ENCODE results near the gene BEGAIN. TPM values are rescaled to one million over a fixed set of nuclear protein-coding genes. Genes with fewer than 3 reads are reported as not detected.

BEGAIN gene
- polyA plus RNA-seq, 1 donor from 2014 or later: 10.9 TPM

- no peaks in the 10 kb centered on the region for H3K36me3 ChIP-seq (ENCODE audit: insufficient read depth, low read length)
- no peak overlapping the region for H3K9ac ChIP-seq (ENCODE audit: low read length)
- no peaks in the 10 kb centered on the region for H3K9me3 ChIP-seq (ENCODE audit: low read length)
- no peaks in the 10 kb centered on the region for H3K27me3 ChIP-seq (ENCODE audit: insufficient read depth, low read depth, low read length)
- no peak overlapping the region for H3K4me3 ChIP-seq (ENCODE audit: low read length)
- H2AFZ ChIP-seq (ENCODE audit: low read depth, low read length): no peak overlapping the region
- H4K20me1 ChIP-seq (ENCODE audit: insufficient read depth): no peaks in the 10 kb centered on the region
- no peaks in the 10 kb centered on the region for H3K79me2 ChIP-seq (replicated peaks; ENCODE audit: insufficient read depth, low read length)
- no peak overlapping the region for H3K27ac ChIP-seq (ENCODE audit: low read length)
- no peaks in the 10 kb centered on the region for H3K9me2 ChIP-seq (ENCODE audit: insufficient read depth, low read length)
- TF ChIP-seq REST (IDR thresholded peaks at IDR 0.05; ENCODE audit: borderline replicate concordance) (no peak), CTCF (IDR thresholded peaks at IDR 0.05; ENCODE audit: poor library complexity, severe bottlenecking) (no peak), POLR2AphosphoS5 (IDR thresholded peaks at IDR 0.05) (no peak), MXI1 (conservative IDR thresholded peaks at IDR 0.05; ENCODE audit: poor library complexity, severe bottlenecking) (no peak), TAF1 (IDR thresholded peaks at IDR 0.05; ENCODE audit: low read depth) (no peak), SMC3 (conservative IDR thresholded peaks at IDR 0.05; ENCODE audit: poor library complexity) (no peak), RAD21 (conservative IDR thresholded peaks at IDR 0.05) (no peak), EZH2 (IDR thresholded peaks at IDR 0.05; ENCODE audit: borderline replicate concordance, insufficient read depth, low read length, poor library complexity, severe bottlenecking) (no peak), EP300 (conservative IDR thresholded peaks at IDR 0.05; ENCODE audit: poor library complexity, severe bottlenecking) (no peak)
- H3F3A ChIP-seq (ENCODE audit: insufficient read depth, low read length, poor library complexity, severe bottlenecking): no peaks in the 10 kb centered on the region
- no peak overlapping the region for H3K4me2 ChIP-seq (ENCODE audit: low read length)
Observed at GRCh38 chr14:100549834-100550625, 37.2 kb downstream of the BEGAIN start.

- H3K4me2 ChIP-seq (ENCODE audit: low read length): no peak overlapping the region
- H3K27me3 ChIP-seq (ENCODE audit: insufficient read depth, low read depth, low read length): no peaks in the 10 kb centered on the region
- H3K36me3 ChIP-seq (ENCODE audit: insufficient read depth, low read length): no peaks in the 10 kb centered on the region
- H2AFZ ChIP-seq (ENCODE audit: low read depth, low read length): no peak overlapping the region
- no peak overlapping the region for H3K9ac ChIP-seq (ENCODE audit: low read length)
- H3F3A ChIP-seq (ENCODE audit: insufficient read depth, low read length, poor library complexity, severe bottlenecking): no peaks in the 10 kb centered on the region
- H3K9me3 ChIP-seq (ENCODE audit: low read length): no peaks in the 10 kb centered on the region
- no peak overlapping the region for H3K27ac ChIP-seq (ENCODE audit: low read length)
- no peaks in the 10 kb centered on the region for H4K20me1 ChIP-seq (ENCODE audit: insufficient read depth)
- no peaks in the 10 kb centered on the region for H3K9me2 ChIP-seq (ENCODE audit: insufficient read depth, low read length)
- H3K4me3 ChIP-seq (ENCODE audit: low read length): no peak overlapping the region
- H3K79me2 ChIP-seq (replicated peaks; ENCODE audit: insufficient read depth, low read length): no peaks in the 10 kb centered on the region
- no peak for TF ChIP-seq REST (IDR thresholded peaks at IDR 0.05; ENCODE audit: borderline replicate concordance)
- TF ChIP-seq MXI1 (conservative IDR thresholded peaks at IDR 0.05; ENCODE audit: poor library complexity, severe bottlenecking): no peak
- TF ChIP-seq RAD21 (conservative IDR thresholded peaks at IDR 0.05): no peak
- TF ChIP-seq POLR2AphosphoS5 (IDR thresholded peaks at IDR 0.05): no peak
- no peak for TF ChIP-seq SMC3 (conservative IDR thresholded peaks at IDR 0.05; ENCODE audit: poor library complexity)
- TF ChIP-seq TAF1 (IDR thresholded peaks at IDR 0.05; ENCODE audit: low read depth): no peak
- no peak for TF ChIP-seq CTCF (IDR thresholded peaks at IDR 0.05; ENCODE audit: poor library complexity, severe bottlenecking)
Observed at GRCh38 chr14:100548939-100549338, 38.3 kb downstream of the BEGAIN start.
